DMS53 treated with DMSO at 0.1 percent for 48 hours (cell line): ENCODE results near the gene OPALIN.

Source experiments
- DNase-seq: peaks from one replicate; lab custom pipeline; 2025; ENCODE audit not compliant: unreplicated experiment; lab: John Stamatoyannopoulos, UW

Gene OPALIN

DNA sequence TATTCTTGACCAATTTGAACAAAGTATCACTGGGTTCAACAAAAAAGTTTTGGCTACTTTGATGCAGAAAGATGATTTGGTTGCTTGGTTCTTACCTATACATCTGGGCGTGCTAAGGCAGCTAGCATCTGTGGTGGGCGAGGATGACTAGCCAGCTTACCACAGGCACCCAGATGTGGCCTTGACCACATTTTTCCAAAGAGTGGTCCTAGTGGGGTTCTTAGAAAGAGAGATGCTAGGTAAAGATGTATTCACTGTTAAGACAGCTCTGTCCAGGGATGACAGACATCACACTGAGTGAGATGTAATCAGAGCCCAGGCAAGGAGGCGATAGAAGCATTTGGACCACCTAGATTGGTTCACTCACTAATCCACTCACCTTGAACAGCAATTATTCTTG lies 53.8 kb downstream of the OPALIN start:
- no peak for DNase-seq

DNA sequence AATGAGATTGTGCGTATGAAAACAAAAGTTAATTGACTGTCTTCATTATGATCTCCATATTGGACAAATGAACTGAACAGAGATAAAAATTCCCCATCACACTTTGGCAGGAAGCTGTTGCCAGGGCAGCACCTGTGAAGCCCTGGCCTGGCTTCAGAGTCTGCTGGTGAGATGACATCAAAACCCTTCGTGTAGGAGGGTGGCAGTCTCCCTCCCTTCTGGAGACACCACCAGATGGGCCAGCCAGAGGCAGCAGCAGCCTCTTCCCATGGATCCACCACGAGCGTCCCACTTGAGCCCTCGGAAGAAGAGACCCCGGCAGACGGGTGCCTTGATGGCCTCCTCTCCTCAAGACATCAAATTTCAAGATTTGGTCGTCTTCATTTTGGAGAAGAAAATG lies 54.6 kb downstream of the OPALIN start, which contains the start of gene DNTT:
TSS of gene DNTT (plus strand) at position 205 of the 400 bp plus-strand sequence. CDS start at position 269, 64 bp downstream.
- DNase-seq, result no peak

DNA sequence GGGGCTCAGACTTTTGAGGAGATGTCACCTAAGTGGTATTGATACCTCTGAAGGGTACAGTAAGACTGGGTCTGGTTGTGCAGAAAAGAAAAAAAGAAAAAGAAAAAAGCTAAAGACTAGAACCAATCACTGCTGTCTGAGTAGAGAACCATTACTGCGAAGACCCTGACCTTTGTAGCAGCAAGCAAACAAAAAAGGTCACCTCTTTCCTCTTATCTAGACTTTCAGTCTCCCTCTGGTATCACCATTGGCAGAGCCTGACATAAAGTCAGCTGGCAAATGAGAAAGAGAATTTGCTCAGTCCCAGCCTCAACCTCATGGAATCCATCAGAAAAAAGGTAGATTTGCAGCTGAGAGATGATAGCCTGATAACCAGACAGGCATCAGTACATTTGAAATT lies 57.2 kb downstream of the OPALIN start:
- no peak for DNase-seq

DNA sequence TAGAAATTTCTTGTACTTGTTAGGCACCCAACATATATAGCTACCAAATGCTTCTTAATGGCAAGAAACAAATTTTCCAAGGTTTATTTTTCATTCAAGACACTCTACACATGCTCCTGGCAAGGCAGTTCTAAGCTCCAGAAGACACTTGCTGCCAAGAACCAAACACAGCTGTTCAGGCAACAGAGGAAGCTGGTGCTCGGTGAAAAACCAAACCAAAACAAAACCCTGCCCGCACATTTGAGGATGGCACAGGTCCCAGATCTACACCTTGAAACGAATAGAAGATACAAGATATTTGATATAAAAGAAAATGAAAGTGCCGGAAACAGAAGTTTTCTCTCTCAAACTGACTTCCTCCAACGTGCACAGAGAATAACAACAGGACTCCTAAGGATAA lies 59.4 kb downstream of the OPALIN start:
- no peak for DNase-seq

DNA sequence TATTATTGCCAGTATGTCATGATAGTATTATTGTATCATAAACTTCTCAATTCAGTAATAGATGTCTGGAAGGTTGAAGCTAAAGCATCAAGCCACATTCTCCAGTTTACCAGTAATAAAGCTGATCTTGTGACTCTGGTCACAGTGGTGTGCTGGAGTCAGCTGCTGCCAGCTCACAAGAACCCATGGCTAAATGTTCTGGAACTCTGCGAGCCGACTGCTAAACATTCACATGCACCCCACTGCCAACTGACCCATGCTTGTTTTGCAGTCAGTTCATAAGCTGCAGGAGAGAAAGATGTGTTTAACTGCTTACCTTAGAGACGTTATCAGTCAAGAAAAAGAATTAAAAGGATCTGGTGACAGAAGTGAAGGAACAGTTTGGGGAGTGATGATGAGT lies 60.4 kb downstream of the OPALIN start:
- no peak for DNase-seq

DNA sequence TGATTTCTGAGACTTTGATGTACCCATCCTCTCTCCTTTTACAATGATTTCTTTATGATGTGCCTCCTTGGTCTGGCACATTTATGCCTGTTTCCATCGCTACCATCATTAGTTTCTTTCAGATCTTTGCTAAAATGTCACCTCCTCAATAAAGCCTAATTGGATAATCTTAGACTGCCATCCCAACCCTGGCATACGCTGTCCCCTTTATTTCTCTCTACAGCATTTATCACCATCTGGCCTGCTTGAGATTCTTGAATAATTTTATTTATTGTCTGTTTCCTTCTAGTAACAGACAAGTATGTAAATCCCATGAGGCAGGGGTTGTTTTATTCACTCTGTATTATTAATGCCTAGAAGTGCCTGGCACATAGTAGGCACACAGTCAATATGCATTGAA lies 61.3 kb downstream of the OPALIN start:
- DNase-seq, result no peak

DNA sequence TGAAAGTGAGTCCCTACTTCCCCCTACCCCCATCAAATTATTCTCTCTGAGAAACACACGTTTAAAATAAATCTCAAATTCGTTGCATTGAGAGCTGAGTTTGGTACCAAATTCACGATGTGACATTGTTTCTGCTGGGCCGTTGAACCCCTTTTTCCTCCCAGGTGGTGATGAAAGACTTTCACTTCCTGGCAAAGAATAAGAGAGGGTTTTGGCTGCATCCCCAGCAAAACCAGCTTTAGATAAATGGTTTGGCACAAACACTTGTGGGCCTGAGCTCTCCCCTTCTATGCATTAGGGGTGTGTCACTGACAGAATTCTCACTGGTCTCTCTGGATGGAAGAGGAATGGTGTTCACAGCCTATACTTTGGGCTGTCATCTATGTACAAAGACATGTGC lies 63.3 kb downstream of the OPALIN start:
- DNase-seq, result no peak
